ENCODE measurements around the gene LIF.
"Not testable (repeated sequence)": the region's sequence is repeated elsewhere in the genome, so short reads cannot be mapped to it uniquely, and the experiment has no call there.

LIF gene

DNA sequence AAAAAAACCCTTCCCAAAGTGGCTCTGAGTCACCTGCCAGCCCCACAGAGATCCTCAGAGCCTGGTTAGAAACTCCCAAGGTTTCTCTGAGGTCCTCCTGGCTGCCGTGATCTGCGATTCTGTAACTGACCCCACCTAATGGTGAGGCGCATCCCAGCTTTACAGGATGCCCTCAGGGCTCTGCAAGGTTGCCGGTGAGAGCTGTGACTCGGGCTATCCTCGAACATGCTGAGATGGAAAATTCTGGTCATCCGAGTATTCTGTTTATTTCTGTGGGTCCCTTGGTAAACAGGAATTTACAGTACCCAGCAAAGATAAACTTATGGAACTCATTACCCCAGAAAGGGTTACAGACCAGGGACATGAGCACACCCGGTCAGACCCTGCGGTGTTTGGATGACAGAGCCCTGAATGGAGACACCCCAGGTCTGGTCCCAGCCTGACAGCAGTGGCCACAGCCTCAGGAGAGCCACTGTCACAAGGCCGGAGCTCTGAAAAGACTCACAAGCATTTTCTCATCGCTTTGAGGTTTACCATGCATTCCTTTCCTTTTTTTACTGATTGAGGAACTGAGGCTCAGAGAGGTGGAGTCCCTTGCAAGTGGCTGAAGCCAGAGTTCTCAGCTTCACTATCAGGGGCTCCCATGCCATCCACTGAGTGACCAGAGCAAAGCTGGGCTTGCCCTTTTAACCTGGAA, 22.2 kb downstream of the LIF start:
- DNase-seq, result no peak

DNA sequence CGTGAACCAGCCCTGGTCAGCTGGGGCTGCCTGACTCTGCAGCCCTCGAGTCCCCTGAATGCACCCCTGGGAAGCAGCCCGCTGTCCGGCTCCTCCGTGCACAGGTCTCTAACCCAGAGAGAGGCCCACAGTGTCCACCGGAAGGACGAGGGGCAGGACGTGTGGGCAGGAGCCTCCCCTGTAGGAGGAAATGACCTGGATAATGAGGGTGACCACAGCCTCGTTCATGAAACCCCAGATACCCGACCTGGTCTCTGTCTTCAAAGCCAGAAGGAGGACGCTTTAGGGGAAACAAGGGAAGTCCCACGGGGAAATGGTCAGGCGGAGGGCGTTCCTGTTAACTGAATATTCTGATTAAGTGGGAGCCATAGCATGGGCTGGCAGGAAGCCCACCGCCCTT, 23.3 kb downstream of the LIF start:
- DNase-seq, result no peak

DNA sequence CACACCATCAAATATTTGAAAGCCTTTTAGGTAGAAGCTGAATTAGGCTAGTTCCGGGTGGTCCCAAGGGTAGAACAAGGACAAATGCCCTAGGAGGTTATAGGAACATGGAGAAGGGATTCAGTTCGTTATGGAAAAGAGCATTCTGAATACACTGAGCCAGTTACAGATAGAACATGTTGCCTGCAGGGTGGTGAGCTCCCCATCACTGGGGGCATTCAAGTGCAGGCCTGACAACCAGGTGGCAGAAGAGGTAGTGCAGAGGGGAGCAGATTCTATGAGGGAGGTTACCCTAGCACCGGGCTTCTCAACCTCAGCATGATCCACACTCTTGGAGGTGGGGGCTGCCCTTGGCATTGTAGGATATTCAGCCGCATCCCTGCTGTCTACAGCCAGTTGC, 24.2 kb downstream of the LIF start:
- no peak for DNase-seq

DNA sequence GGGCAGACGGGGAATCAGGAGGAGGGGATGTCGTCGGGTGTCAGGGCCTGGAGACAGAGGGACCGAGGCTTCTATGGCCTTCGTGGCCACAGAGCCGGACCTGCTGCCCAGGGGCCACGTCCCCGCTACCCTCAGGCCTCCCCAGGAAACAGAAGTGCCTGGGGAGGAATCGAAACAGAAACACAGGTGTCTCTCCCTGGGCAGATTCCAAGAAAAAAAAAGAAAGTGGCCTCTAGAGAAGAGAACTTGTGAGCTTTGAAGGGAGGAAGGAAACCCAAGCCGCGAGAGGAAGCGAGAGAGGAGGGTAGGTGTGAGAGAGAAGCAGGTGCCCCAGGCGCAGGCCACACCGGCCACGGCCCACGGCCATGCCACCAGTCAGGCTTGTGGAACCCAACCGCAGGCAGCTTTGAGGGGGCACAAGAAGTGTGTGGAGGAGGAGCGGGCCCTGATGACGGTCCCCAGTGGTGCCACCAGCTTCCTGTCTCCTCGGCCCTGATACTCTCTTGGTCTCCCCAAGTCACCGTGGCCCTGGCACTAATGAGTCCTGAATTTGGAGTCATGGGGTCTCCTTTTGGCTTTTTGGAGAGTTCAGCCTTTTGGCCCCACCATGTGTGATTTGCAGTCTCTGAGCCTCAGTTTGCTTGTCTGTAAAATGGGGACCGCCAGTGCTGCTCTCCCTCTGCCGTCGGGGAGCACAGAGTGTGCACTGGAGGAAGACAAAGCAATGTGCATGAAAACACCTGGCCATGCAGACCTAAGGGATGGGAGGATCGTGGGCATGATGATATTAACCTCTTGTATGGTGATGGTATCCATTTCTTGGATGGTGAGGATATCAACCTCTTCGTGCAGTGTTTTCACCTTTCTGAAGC, 25.2 kb downstream of the LIF start:
- peak; percentile 45 for DNase-seq

DNA sequence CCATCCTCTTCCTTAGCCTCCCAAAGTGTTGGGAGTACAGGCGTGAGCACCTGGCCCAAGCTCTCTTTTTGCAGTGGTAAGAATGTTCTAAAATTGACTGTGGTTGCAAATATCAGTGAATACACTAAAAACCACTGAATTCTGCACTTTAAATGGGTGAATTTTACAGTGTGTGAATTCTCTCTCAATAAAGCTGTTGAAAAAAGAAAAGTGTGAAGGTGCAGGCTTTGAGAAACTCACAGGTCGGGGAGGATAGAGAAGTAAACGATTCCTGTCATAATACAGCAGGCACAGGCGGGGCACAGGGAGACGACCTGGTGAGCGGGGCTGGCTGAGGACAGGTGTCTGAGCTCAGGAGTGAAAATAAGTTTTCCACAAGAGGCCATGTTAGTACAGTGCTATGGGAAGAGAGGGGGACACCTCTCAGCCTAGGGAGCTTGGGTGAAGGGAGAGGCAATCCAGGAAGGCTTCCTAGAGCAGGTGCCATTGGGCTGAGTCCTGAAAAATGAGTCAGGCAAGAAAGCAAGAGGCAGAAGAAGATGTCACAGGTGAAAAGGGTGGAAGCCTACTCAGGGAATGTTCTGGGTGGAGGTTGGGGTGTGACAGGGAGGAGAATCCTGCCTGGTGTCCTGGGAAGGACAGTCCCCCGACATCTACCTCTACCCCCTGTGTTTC, 26.1 kb downstream of the LIF start:
- DNase-seq, result no peak

- DNase-seq, result no peak
These were observed 26.8 kb downstream of the LIF start for GRCh38 chr22:30219668-30220278.

DNA sequence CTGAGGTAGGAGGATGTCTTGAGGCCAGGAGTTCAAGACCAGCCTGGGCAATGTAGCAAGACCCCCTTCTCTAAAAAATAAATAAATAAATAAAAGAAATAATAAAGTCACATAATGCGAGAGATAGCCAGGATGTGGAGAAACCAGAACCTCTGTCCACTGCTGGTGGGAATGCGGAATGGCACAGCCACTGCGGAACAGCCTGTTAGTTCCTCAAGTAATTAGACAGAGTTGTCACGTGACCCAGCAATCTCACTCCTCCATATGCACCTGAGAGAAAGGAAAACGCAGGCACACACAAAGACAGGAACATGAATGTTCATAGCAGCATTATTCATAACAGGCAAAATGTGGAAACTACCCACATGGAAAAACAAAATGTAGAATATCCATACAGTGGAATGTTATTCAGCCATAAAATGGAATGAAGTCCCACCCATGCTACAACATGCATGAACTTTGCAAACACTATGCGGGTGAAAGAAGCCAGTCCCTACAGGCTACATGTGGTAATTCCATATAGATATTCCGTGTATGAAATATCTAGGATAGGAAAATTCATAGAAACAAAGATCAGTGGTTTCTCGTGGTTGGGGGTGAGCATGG, 27.4 kb downstream of the LIF start:
- DNase-seq, result no peak

- no peak for DNase-seq
These were observed 28.6 kb downstream of the LIF start for GRCh38 chr22:30217698-30218560.

GRCh38 chr22:30216710-30217109, 29.8 kb downstream of the LIF start:
- DNase-seq, result no peak

DNA sequence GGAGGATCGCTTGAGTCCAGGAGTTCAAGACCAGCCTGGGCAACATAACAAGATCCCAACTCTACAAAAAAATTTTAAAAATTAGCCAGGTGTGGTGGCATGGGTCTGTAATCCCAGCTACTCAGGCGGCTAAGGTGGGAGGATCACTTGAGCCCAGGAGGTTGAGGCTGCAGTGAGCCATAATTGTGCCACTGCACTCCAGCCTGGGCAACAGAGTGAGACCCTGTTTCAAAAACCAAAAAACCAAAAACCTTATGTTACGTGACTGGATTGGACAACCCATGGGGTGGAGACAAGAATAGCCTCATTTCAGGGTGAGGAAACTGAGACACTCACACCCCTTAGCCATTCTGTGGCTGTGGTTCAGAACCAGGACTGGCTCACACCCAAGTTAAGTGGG, 30.3 kb downstream of the LIF start:
- not testable (repeated sequence) for DNase-seq

DNA sequence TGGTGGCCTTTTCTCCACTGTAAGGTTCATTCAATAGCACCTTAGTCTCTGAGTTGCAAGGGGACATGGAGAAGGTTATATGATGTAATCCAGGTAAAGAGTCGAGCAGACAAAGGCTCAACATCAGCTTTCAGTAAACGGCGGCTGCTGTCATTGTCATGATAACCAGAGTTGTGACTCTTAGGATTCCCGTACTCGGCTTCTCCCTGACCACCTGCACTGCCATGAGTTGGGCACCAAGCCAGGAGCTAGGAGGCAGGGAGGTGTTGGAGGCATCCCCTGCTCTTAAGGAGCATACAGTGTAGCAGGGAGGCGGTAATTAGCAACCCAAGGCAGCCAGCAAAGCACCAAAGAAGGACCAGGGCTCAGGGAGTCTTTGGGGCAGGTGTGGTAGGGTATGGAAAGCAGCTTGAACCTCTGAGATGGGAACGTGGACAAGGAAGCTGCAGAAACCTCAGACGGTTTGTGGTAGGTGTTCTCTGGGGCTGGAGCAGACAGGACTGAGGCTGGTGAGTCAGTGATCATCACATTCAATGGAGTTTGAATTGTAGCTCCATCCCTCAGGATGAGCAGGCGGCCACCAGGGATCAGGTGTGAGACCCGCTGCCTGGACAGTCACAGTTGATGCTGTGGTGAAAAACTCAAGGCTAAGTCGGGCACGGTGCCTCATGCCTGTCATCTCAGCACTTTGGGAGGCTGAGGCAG, 31.7 kb downstream of the LIF start:
- no peak for DNase-seq

DNA sequence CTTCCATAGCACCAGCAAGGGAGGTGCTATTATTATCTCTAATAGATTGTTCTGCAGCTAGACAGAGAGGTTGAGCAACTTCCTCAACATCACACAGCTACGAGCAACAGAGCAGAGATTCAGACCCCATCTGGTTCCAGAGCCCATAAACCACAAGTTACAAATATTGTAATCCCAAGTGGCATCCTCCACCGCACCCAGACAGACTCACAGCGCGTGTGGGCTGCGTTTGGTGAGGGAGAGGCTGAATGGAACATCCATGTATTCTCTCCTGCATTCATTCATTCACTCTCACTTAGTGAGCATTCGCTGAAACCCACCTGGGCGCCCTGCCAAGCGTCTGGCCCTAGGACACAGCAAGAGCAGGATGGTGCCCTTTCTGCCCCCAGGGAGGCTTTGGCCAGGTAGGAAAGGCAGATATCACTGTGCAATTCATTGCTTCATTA, 33.5 kb downstream of the LIF start:
- DNase-seq, result no peak

GRCh38 chr22:30212363-30212995, 34.1 kb downstream of the LIF start:
- no peak for DNase-seq

GRCh38 chr22:30211124-30211820, 35.3 kb downstream of the LIF start:
- DNase-seq, result no peak

- DNase-seq, result no peak
These were observed 36.2 kb downstream of the LIF start for GRCh38 chr22:30210235-30210909.

DNA sequence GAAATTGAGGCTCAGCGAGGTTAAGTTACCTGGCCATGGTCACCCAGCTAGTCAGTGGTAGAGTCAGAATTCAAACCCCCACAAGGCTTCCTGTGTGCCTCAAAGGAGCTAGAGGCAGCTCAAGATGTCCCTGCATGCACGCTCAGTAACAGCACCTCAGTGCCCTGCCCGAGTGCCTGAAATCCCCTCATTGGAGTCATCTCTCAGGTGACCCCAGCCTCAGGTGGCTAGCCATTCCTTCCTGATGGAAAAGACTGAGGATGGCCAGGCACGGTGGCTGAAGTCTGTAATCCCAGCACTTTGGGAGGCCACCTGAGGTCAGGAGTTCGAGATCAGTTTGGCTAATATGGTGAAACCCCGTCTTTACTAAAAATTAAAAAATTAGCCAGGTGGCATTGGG, 36.9 kb downstream of the LIF start:
- no peak for DNase-seq

DNA sequence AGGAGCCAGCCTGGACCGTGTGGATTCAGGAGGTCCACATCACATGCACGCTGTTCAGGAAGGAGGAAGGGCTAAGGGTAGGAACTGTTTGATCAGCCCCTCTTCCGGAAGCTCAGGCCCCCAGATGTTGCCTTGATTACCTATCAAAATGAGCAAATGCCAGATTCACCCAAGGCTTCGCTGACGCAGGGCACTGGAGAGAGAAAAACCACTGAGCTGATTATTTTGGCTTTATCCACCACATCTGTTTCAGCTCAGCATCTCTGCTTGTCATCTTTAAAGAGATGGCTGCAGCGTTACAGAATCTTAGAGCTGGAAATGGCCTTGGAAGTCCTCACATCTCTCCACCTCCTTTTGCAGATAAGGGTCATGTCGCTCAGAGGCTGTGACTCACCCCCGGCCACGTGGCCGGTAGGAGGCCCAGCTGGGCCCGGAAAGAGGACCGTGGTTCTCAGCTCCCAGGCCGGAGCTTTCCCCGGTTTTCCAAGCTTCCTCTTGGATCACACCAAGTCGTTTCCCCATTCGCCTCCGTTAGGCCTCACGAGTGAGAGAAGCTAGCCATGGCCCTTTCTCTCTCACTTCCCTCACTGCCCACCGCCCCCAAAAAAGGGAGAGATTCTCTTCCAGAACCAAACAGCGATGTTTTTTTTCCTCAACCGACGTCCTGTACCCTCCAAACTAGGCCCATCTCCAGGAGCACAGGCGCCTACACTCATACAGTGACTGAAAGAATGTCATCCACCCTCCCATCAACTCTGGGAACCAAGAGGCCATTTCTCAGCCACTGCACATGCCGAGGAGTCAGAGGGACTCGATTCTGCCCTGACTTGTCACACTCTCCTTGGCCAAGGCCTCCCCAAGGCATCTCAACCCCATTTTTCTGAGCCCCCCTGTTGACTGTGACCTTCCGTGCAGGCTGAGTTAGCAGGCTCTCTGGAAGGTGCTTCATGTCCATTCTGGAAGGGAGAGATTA, 37.6 kb downstream of the LIF start:
- DNase-seq, result no peak

GRCh38 chr22:30206944-30207343, 39.6 kb downstream of the LIF start:
- DNase-seq, result no peak
